GM18511 (cell line): ENCODE measurements around the gene CCDC60.

Source experiments
- ATAC-seq: cut with Tn5 transposase; IDR thresholded peaks from one replicate; pipeline ENCODE4 v1.9.1; 2021; ENCODE audit warnings: mild to moderate bottlenecking, moderate library complexity; ENCODE audit not compliant: unreplicated experiment

Gene CCDC60

GRCh38 chr12:119383206-119383605 is 48.7 kb downstream of the CCDC60 start:
- no peak for ATAC-seq

DNA sequence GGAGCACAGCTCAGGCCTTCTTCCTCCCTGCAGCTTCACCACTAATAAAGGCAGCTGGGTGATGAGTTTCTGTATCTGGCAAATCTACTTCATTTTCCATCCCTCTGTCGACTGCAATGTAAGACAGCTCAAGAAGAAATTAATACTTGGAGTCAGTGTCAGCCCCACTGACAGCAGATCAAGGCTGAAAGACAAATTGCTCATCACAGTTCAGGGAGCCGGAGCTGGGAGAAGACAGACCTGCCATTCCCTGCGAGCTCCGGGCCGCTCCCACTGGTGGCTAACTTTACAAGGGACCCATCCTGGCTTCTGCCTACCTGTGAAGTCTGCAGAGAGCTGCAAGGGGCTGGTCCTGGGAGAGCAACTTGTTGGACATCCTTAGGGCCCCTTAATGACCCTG is 49.8 kb downstream of the CCDC60 start:
- ATAC-seq = no peak

- ATAC-seq = no peak
Observed at GRCh38 chr12:119385659-119386058, 51.1 kb downstream of the CCDC60 start.

- ATAC-seq = no peak
Observed at GRCh38 chr12:119389687-119390086, 55.2 kb downstream of the CCDC60 start.

GRCh38 chr12:119391673-119392072 is 57.1 kb downstream of the CCDC60 start:
- ATAC-seq = no peak

DNA sequence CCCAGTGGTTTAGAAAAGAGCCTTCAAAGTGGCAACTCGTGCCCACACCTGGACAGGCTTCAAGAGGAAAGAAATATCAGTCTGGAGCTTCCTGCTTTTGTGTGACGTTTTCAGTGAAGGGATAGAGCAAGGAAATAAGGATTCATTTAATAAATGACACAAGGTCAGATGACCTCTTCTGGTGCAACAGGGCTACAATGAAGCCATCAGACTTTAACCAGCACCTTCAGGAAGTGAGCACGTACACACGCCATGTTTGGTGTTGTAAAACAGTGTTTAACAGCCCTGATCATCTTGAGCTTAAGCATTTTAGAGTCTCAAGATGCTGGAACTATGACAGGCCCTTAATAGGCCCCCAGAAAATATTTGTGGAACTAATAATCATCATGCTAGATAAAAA is 59.1 kb downstream of the CCDC60 start:
- ATAC-seq = no peak

DNA sequence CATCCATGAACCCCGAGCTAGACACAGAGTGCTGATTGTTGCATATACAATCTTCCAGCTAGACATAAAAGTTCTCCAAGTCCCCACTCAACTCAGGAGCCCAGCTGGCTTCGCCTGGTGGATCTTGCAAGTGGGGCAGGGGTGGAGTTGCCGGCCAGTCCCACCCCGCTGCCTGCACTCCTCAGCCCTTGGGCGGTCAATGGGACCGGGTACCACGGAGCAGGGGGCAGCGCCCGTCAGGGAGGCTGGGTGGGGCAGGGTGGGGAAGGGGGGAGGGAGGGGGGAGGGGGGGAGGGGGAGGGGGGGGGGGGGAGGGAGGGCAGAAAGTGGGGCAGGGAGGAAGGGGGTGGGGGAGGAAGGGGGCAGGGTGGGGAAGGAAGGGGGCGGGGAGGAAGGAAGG is 63.0 kb downstream of the CCDC60 start:
- ATAC-seq = no peak

GRCh38 chr12:119398190-119398589 is 63.7 kb downstream of the CCDC60 start:
- ATAC-seq = no peak

GRCh38 chr12:119399301-119399700 is 64.8 kb downstream of the CCDC60 start:
- no peak for ATAC-seq

DNA sequence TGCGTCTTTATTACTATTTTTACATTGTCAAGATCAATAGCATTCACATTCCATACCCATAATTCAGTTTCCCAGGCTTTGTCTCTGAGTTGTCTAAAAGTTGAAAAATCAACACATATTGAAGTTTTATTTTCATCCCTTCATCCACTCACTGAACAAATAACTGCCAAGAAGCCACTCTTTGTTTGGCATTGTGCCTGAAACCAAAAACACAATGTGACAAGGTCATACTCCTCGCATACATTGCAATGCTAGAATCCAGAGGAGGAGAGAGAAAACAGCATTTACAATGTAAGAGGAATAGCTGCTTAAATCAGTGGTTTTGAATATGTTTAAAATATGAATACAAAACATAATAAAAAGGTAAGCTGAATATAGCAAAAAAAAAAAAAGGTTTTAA is 71.8 kb downstream of the CCDC60 start:
- ATAC-seq = no peak

- ATAC-seq = no peak
Observed at GRCh38 chr12:119406811-119407210, 72.3 kb downstream of the CCDC60 start.

- no peak for ATAC-seq
Observed at GRCh38 chr12:119409043-119409442, 74.5 kb downstream of the CCDC60 start.

GRCh38 chr12:119410396-119410795 is 75.9 kb downstream of the CCDC60 start:
- ATAC-seq = no peak

DNA sequence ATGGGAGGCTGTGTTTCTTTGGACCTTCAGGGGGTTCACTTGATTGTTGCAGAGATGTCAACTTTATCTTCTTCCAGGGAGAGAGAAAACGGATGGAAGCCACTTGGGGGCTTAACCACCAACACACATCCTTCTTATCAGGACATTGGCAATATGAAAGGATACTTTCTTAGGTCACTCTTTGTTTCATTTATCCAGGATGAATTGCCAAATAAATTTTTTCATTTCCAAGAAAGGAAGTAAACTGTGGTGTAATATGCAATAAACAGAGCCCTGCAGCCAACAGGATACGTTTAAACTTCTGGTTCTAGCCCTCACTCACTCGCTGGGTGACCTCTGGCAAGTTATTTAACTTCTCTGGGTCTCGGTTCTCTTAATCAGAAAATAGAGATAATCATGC is 77.8 kb downstream of the CCDC60 start:
- ATAC-seq = no peak

DNA sequence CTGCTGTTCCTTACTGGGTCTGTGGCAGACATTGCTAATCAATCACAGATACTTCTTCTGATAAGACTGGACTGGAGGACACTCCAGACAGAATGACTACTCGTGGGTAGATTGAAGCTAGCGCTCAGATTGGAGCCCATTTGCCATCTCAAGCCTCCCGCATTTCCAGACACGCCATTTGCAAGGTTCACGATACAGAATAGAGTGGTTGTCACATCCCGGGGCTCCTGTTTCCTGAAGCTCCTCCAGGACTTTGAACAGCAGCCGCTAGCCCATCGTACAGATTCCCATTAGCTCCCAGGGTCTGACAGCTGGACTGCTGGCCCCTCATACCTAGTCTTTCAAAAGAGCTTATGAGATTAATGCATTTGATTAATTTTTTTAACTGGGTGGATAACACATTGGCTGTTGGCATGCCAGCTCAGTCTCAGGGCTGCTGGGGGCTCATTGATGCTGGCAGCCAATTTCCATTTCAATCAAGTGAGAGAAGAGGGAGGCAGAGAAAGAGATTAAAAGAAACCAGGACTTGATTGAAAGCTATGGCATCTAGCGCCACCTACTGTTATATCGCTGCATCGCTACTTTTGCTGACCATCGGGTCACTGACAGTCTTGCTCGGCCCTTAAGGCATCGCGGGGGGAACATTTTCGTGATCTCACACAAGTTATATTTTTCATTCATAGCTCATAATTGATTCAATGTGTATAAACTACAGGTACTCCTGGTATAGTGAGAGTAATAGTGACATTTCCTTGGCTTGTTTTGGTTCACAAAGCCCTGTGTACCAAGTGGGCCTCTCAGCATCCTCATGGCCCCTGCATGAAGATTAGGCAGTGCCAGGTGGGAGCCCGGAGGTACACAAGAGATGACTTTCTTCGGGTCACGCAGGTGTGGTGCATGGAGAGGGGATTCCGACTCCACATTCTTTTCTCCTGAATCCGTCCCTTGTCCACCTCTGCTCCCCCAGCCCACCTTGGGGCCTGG is 78.6 kb downstream of the CCDC60 start:
- no peak for ATAC-seq

DNA sequence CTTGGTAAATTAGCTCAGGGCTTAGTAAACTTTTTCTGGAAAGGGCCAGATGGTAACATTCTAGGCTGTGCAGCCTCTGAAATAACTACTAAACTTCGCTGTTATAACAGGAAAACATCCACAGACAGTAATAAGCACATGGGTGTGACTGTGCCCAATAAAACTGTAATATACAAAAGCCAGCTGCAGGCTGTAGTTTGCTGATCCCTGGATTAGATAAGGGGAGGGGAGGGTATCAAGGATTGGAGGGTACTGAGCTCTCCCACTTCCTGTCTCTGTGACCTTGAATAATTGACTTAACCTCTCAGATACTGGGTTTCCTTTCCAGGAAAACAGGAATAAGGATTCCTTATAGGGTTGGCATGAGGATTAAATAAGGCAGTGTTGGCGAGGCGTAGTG is 81.2 kb downstream of the CCDC60 start:
- ATAC-seq = no peak

- no peak for ATAC-seq
Observed at GRCh38 chr12:119417440-119417839, 82.9 kb downstream of the CCDC60 start.

GRCh38 chr12:119419381-119419780 is 84.9 kb downstream of the CCDC60 start:
- ATAC-seq = no peak

DNA sequence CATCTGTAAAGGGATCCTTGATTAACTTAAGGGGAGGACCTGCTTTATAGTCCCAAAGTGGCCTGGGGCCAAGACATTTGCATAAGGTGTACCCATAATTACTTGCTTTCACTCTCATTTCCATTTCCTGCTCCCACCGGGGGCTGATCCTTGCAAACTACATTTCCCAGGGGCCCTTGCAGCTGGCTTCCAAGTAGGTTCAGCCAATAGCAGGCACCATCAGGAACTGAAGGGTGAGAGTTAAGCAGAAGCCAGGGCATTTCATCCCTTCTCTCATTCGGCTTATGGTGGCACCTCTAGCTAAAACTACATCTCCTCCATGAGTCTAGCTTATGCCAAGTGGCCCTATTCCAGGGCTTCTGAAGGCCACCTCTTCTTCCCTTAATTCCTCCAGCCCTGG is 88.8 kb downstream of the CCDC60 start:
- ATAC-seq = no peak

- ATAC-seq = no peak
Observed at GRCh38 chr12:119425623-119426022, 91.1 kb downstream of the CCDC60 start.

- no peak for ATAC-seq
Observed at GRCh38 chr12:119431151-119431550, 96.6 kb downstream of the CCDC60 start.

- ATAC-seq = no peak
Observed at GRCh38 chr12:119432949-119433348, 98.4 kb downstream of the CCDC60 start.
